Measurements from ENCODE around the gene MAGI1. TPM values are rescaled to one million over a fixed set of nuclear protein-coding genes. Genes with fewer than 3 reads are reported as not detected.

Gene MAGI1
- total RNA-seq, 1 experiment from 2014 or later: 58.2 TPM

- no peak for TF ChIP-seq ZNF512 (CRISPR knock-in tag; IDR thresholded peaks at IDR 0.05; ENCODE audit: borderline replicate concordance)
- TF ChIP-seq E2F5 (CRISPR knock-in tag; IDR thresholded peaks at IDR 0.05): no peak
- no peak for TF ChIP-seq CDX4 (CRISPR knock-in tag; IDR thresholded peaks at IDR 0.05; ENCODE audit: borderline replicate concordance)
- TF ChIP-seq IRF2 (CRISPR knock-in tag; IDR thresholded peaks at IDR 0.05; ENCODE audit: borderline replicate concordance, low read depth): no peak
- TF ChIP-seq PREB (CRISPR knock-in tag; IDR thresholded peaks at IDR 0.05; ENCODE audit: borderline replicate concordance): no peak
- TF ChIP-seq CBFB (CRISPR knock-in tag; IDR thresholded peaks at IDR 0.05; ENCODE audit: low read depth): no peak
- TF ChIP-seq ZNF532 (CRISPR knock-in tag; IDR thresholded peaks at IDR 0.05; ENCODE audit: borderline replicate concordance): no peak
- no peak for TF ChIP-seq PRDM15 (CRISPR knock-in tag; IDR thresholded peaks at IDR 0.05)
- TF ChIP-seq MYBL2 (CRISPR knock-in tag; IDR thresholded peaks at IDR 0.05): no peak
- no peak for TF ChIP-seq PRRX2 (CRISPR knock-in tag; IDR thresholded peaks at IDR 0.05)
- TF ChIP-seq ZNF281 (CRISPR knock-in tag; IDR thresholded peaks at IDR 0.05): no peak
- TF ChIP-seq E2F4 (CRISPR knock-in tag; IDR thresholded peaks at IDR 0.05; ENCODE audit: borderline replicate concordance, low read depth): no peak
- no peak for TF ChIP-seq SMAD4 (CRISPR knock-in tag; IDR thresholded peaks at IDR 0.05)
Measured at GRCh38 chr3:66082679-66083078, 44.0 kb upstream of the MAGI1 start (continued).

Measured in WTC11 (cell line).